Activated CD4-positive, alpha-beta T cell treated with anti-CD3 and anti-CD28 coated beads for 24 hours (primary cell): ENCODE measurements around the gene MORF4L2.

Experiments used
- DNase-seq, 2 donors: peaks; one replicate each; pipeline ENCODE4 v3.0.0-alpha.2; 2020; ENCODE audit warnings: low read depth in 2 of 2

The MORF4L2 gene

GRCh38 chrX:103631145-103631544, 55.4 kb downstream of the MORF4L2 start:
- no peak for DNase-seq

- DNase-seq = no peak
Observed at GRCh38 chrX:103630171-103630511, 56.4 kb downstream of the MORF4L2 start.

GRCh38 chrX:103629318-103630170, 57.0 kb downstream of the MORF4L2 start:
- DNase-seq = no peak

- DNase-seq = no peak
Observed at GRCh38 chrX:103628386-103629317, 57.8 kb downstream of the MORF4L2 start, which contains the start of gene TCEAL1. Gene TCEAL1 (plus strand): TSS chrX:103628975. CDS start chrX:103629917, 942 bp downstream.

- DNase-seq = no peak
Observed at GRCh38 chrX:103626855-103627254, 59.6 kb downstream of the MORF4L2 start.
